Endothelial cell (in vitro differentiated cells): ENCODE results near the gene HMX2. TPM values are rescaled to one million over a fixed set of nuclear protein-coding genes. Genes with fewer than 3 reads are reported as not detected.
A peak's percentile ranks its signal among the peaks of the same experiment; 100 is the strongest.
"Not testable (repeated sequence)": the region's sequence is repeated elsewhere in the genome, so short reads cannot be mapped to it uniquely, and the experiment has no call there.

ENCODE experiments used
- DNase-seq: peaks from one replicate; pipeline ENCODE4 v3.0.0; 2021; ENCODE audit warnings: low spot score
- H3K27ac Mint-ChIP-seq: one replicate; pipeline ENCODE4 v1.8.0; 2021; ENCODE audit warnings: mixed read lengths, inconsistent platforms; ENCODE audit not compliant: unreplicated experiment
- H3K27me3 Mint-ChIP-seq: one replicate; pipeline ENCODE4 v1.8.0; 2021; ENCODE audit warnings: mild to moderate bottlenecking, moderate library complexity, mixed read lengths, inconsistent platforms; ENCODE audit not compliant: unreplicated experiment
- H3K36me3 Mint-ChIP-seq: one replicate; pipeline ENCODE4 v1.8.0; 2021; ENCODE audit warnings: mild to moderate bottlenecking, low read depth, mixed read lengths, inconsistent platforms; ENCODE audit not compliant: unreplicated experiment
- H3K4me1 Mint-ChIP-seq: one replicate; pipeline ENCODE4 v1.8.0; 2021; ENCODE audit warnings: mild to moderate bottlenecking, mixed read lengths, inconsistent platforms; ENCODE audit not compliant: unreplicated experiment
- H3K4me3 Mint-ChIP-seq: one replicate; pipeline ENCODE4 v1.8.0; 2021; ENCODE audit warnings: mild to moderate bottlenecking, mixed read lengths, inconsistent platforms; ENCODE audit not compliant: unreplicated experiment
- H3K9me3 Mint-ChIP-seq: one replicate; pipeline ENCODE4 v1.8.0; 2021; ENCODE audit warnings: mixed read lengths, inconsistent platforms; ENCODE audit not compliant: unreplicated experiment
- total RNA-seq: library from RNA; stranded (reverse); fragmentation: NEBNext Ultra II Directional; extraction: Animal tissue kit (Norgen Biotek cat#: 25700); gene quantifications from one replicate; pipeline ENCODE4 v1.2.1, GENCODE V29; 2021; ENCODE audit not compliant: unreplicated experiment
- TF ChIP-seq, protein P1 (sequence below): fragments of 200-600 bp; sonication (generic); IDR thresholded peaks from one replicate; pipeline ENCODE4 v1.5.0; 2021; ENCODE audit warnings: antibody characterized with exemption; ENCODE audit not compliant: unreplicated experiment

HMX2 gene
- total RNA-seq, 1 donor from 2014 or later = not detected

- Mint-ChIP-seq H3K36me3 (peaks cover 8% of the 10 kb centered on the region), H3K4me3 (no peak overlapping the region), H3K4me1 (peaks cover 5% of the 10 kb centered on the region), H3K9me3 (no peaks in the 10 kb centered on the region), H3K27ac (no peak overlapping the region), H3K27me3 (peaks cover 8% of the 10 kb centered on the region)
- DNase-seq = no peak
- TF ChIP-seq, protein P1, sequence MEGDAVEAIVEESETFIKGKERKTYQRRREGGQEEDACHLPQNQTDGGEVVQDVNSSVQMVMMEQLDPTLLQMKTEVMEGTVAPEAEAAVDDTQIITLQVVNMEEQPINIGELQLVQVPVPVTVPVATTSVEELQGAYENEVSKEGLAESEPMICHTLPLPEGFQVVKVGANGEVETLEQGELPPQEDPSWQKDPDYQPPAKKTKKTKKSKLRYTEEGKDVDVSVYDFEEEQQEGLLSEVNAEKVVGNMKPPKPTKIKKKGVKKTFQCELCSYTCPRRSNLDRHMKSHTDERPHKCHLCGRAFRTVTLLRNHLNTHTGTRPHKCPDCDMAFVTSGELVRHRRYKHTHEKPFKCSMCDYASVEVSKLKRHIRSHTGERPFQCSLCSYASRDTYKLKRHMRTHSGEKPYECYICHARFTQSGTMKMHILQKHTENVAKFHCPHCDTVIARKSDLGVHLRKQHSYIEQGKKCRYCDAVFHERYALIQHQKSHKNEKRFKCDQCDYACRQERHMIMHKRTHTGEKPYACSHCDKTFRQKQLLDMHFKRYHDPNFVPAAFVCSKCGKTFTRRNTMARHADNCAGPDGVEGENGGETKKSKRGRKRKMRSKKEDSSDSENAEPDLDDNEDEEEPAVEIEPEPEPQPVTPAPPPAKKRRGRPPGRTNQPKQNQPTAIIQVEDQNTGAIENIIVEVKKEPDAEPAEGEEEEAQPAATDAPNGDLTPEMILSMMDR = no peak
Observed at GRCh38 chr10:123166618-123167017, 18.7 kb downstream of the HMX2 start.

DNA sequence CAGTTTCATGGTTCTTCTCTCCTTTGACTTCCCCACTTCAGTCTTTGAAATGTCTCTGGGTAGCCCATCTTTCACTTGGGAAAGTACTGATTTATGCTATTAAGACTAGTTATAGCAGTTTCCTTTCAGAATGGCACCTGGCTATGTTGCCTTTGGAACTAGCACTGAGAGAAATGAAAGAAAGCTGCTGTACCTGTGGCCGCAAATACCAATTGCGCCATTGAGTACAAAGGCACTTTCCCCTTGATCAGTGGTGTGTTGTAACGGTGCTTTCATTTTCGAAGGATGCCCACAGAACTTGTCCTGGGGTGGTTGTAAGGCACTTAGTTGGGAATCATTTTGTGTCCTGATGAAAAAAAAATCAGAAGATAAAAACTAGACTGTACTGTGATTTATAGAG lies 23.0 kb downstream of the HMX2 start:
- no peak overlapping the region for H3K4me3 Mint-ChIP-seq
- no peak for DNase-seq
- H3K27ac Mint-ChIP-seq = no peak overlapping the region
- TF ChIP-seq, protein P1 = no peak
- H3K9me3 Mint-ChIP-seq = no peaks in the 10 kb centered on the region
- peaks cover under 1% of the 10 kb centered on the region for H3K36me3 Mint-ChIP-seq
- peaks cover 5% of the 10 kb centered on the region for H3K4me1 Mint-ChIP-seq
- H3K27me3 Mint-ChIP-seq = peaks cover 9% of the 10 kb centered on the region

GRCh38 chr10:123171616-123172015 lies 23.7 kb downstream of the HMX2 start:
- H3K36me3 Mint-ChIP-seq, H3K27me3 Mint-ChIP-seq, H3K4me3 Mint-ChIP-seq, H3K27ac Mint-ChIP-seq, H3K4me1 Mint-ChIP-seq, DNase-seq, H3K9me3 Mint-ChIP-seq: not testable (repeated sequence)

GRCh38 chr10:123175389-123176387 lies 27.8 kb downstream of the HMX2 start:
- H3K9me3 Mint-ChIP-seq = no peaks in the 10 kb centered on the region
- TF ChIP-seq, protein P1 = no peak
- H3K36me3 Mint-ChIP-seq = peaks cover 23% of the 10 kb centered on the region
- H3K4me1 Mint-ChIP-seq = no peaks in the 10 kb centered on the region
- peak overlapping the region; percentile 0 for H3K4me3 Mint-ChIP-seq
- DNase-seq = no peak
- H3K27me3 Mint-ChIP-seq = peaks cover 2% of the 10 kb centered on the region
- no peak overlapping the region for H3K27ac Mint-ChIP-seq

DNA sequence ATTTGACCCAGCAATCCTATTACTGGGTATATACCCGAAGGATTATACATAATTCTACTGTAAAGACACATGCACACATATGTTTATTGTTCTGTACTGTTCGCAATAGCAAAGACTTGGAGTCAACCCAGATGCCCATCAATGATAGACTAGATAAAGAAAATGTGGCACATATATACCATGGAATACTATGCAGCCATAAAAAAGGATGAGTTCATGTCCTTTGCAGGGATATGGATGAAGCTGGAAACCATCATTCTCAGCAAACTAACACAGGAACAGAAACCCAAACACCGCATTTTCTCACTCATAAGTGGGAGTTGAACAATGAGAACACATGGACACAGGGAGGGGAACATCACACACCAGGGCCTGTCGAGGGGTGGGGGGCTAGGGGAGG lies 30.5 kb downstream of the HMX2 start:
- not testable (repeated sequence) for DNase-seq, H3K4me3 Mint-ChIP-seq, H3K27me3 Mint-ChIP-seq, H3K4me1 Mint-ChIP-seq, H3K9me3 Mint-ChIP-seq, H3K27ac Mint-ChIP-seq
- peaks cover 26% of the 10 kb centered on the region for H3K36me3 Mint-ChIP-seq
